A549 (cell line): ENCODE measurements around the gene SRGAP2.
"Not testable (repeated sequence)": the region's sequence is repeated elsewhere in the genome, so short reads cannot be mapped to it uniquely, and the experiment has no call there.

Experiments used
- BCL3 ChIP-seq: fragments of >200 bp; sonication (Bioruptor Twin); formaldehyde crosslinking; IDR thresholded peaks from 3 replicates; pipeline ENCODE4 v1.6.1; 2016
- BHLHE40 ChIP-seq: IDR thresholded peaks from 2 replicates; pipeline ENCODE4 v1.6.1; 2012; ENCODE audit warnings: low read depth, low read length, inconsistent platforms
- CEBPB ChIP-seq, 2 experiments: fragments of >200 bp in 1 of 2; sonication (Bioruptor Twin) in 1 of 2; formaldehyde crosslinking in 1 of 2; IDR thresholded peaks; 2 replicates each; pipeline ENCODE4 v1.6.1; 2012 to 2016
- CHD4 ChIP-seq: fragments of 200-600 bp; sonication (generic); IDR thresholded peaks from 2 replicates; pipeline ENCODE4 v1.6.1; 2016; ENCODE audit warnings: antibody characterized with exemption, mild to moderate bottlenecking, borderline replicate concordance
- CTCF ChIP-seq: fragments of >200 bp; sonication (Bioruptor Twin); formaldehyde crosslinking; IDR thresholded peaks from 3 replicates; pipeline ENCODE4 v1.5.1; 2016
- EP300 ChIP-seq, 2 experiments: fragments of >200 bp; sonication (Bioruptor Twin); formaldehyde crosslinking; IDR thresholded peaks; 2 replicates in 1 of 2; 3 replicates in 1 of 2; pipeline ENCODE4 v1.6.1; 2016 to 2017
- ESRRA ChIP-seq: fragments of 150-350 bp; IDR thresholded peaks from 2 replicates; pipeline ENCODE4 v1.6.1; 2014; ENCODE audit warnings: mild to moderate bottlenecking, low read length, borderline replicate concordance
- MAZ ChIP-seq: fragments of 150-350 bp; IDR thresholded peaks from 2 replicates; pipeline ENCODE4 v1.6.1; 2014; ENCODE audit warnings: antibody characterized with exemption, low read depth, low read length, borderline replicate concordance
- NR3C1 ChIP-seq: fragments of >200 bp; sonication (Bioruptor Twin); formaldehyde crosslinking; IDR thresholded peaks from 3 replicates; pipeline ENCODE4 v1.6.1; 2017
- PHF8 ChIP-seq: fragments of 200-600 bp; sonication (generic); IDR thresholded peaks from 2 replicates; pipeline ENCODE4 v1.6.1; 2016; ENCODE audit warnings: low read depth, mild to moderate bottlenecking, antibody characterized with exemption, moderate library complexity, borderline replicate concordance
- POLR2AphosphoS2 ChIP-seq: conservative IDR thresholded peaks from 2 replicates; pipeline ENCODE4 v1.6.1; 2012; ENCODE audit warnings: low read length, improper control_type of control experiment, inconsistent platforms
- RNF2 ChIP-seq: fragments of 200-600 bp; sonication (generic); IDR thresholded peaks from 2 replicates; pipeline ENCODE4 v1.6.1; 2016; ENCODE audit warnings: low read depth, mild to moderate bottlenecking, antibody characterized with exemption, moderate library complexity, borderline replicate concordance

- TF ChIP-seq CHD4; BCL3; POLR2AphosphoS2; CTCF; MAZ; CEBPB (IDR thresholded peaks at IDR 0.05); ESRRA; NR3C1; RNF2; PHF8; EP300 (IDR thresholded peaks at IDR 0.05); BHLHE40: not testable (repeated sequence)
Measured at GRCh38 chr1:206225386-206225785, 22.0 kb downstream of the SRGAP2 start.
